Gastrocnemius medialis (tissue), 4 donors: ENCODE data around the gene MYO3B.

Experiments used
- CTCF ChIP-seq, 5 experiments: fragments of 450-650 bp in 3 of 5; fragments of 200-600 bp in 2 of 5; sonication (generic) in 2 of 5; IDR thresholded peaks in 4 of 5; conservative IDR thresholded peaks in 1 of 5; 1 replicate in 4 of 5; 2 replicates in 1 of 5; pipeline ENCODE4 v1.5.1; 2016 to 2019; ENCODE audit warnings: antibody characterized with exemption in 5 of 5, mild to moderate bottlenecking in 3 of 5, moderate library complexity in 3 of 5
- POLR2A ChIP-seq, 2 donors: fragments of 450-650 bp; IDR thresholded peaks; one replicate each; pipeline ENCODE4 v1.6.1; 2017; ENCODE audit warnings: antibody characterized with exemption in 2 of 2, mild to moderate bottlenecking in 2 of 2, moderate library complexity in 2 of 2

DNA sequence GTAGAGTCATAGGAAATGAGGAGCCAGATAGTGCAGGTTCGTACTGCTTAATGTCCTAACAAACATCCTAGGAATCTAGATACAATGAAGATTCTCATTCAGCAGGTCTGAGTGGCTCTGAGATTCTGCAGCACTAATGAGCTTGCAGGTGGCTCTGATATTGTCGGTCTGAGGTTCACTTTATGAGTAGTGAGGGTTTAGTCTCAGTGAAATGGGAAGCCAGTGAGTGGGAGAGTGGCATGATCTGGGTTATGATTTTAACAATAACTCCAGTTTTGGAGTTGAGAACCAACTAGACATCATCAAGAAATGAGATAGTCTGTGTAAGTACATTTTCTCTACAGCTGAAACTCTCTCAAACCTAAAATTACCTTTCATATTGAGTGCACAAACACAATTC lies 370.4 kb downstream of the MYO3B start:
- no peak for TF ChIP-seq POLR2A (IDR thresholded peaks at IDR 0.05)
- no peak for TF ChIP-seq CTCF (IDR thresholded peaks at IDR 0.05 in 4 of 5, conservative IDR thresholded peaks at IDR 0.05 in 1 of 5)
